Measurements from ENCODE around the gene DNLZ. TPM values are rescaled to one million over a fixed set of nuclear protein-coding genes. Genes with fewer than 3 reads are reported as not detected.
A peak's percentile ranks its signal among the peaks of the same experiment; 100 is the strongest.

Gene DNLZ
- total and polyA plus RNA-seq, 10 of the 15 experiments (the other 5 are each of a cell fraction or from before 2014, with no cell fraction given), result 0.66 to 29.7 (median 14.7) TPM; not detected in 1

DNA sequence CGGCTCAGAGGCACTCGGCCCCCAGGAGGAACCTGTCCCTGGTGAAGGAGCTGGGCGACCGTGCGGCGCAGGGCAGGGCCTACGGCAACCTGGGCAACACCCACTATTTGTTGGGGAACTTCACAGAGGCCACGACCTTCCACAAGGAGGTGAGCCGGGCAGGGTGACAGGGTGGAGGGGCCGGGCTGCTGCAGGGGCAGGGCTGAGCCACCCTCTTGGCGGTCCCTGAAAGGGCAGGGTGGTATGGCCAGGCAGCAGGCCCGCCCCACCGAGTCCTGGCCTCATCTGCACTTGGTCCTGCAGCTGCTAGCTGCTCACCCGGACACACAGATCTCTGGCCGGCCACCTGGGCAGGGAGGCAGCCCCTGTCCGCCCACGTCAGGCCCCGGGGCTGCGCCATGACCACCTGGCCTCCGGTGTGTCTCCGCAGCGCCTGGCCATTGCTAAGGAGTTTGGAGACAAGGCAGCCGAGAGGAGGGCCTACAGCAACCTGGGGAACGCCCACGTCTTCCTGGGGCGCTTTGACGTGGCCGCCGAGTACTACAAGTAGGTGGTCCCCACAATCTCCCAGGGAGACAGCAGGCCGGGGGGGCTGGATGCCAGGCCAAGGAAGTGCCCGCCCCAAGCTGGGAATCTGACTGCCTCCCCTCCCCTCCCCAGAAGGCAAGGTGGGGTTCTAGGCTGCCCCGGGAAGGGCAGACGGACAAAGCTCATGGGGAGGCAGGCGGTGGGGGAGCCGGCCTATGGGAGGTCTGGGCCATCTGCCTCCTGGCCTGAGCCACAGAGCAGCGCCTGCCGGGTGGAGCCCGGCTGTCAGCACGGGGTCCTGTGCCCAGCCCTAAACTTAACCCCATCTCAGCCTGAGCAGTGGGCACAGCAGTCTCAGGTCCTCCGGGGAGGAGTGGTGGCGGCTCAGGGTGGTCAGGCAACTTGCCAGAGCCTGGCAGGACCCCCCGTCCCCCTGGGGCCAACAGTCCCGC, 25.8 kb downstream of the DNLZ start:
- POLR2A ChIA-PET, result interaction anchor here (0.6 kb wide), 1 partner anchor 286 kb away, joined by 3 read pairs; no protein-coding TSS in a partner anchor
- no peak for FAIRE-seq

DNA sequence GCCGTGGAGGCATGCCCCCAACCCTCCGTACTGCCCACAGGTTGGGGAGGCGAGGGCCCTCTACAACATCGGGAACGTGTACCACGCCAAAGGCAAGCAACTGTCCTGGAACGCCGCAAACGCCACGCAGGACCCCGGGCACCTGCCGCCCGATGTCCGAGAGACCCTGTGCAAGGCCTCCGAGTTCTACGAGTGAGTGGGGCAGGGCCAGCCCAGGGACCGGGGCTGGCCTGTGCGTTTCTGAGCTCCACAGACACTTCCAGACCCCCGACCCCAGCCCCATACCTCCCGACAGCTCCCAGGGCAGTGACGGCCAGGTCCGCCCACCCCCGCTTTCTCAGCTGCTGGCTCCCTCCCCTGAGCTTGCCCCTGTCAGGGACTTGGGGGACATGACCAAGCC, 26.7 kb downstream of the DNLZ start:
- no peaks in the 10 kb centered on the region for H3K27me3 ChIP-seq (replicated peaks in 1 of 2; ENCODE audit: control insufficient read depth in 2 of 2, insufficient read depth in 2 of 2, low read length in 1 of 2)
- ChIA-PET CTCF (interaction anchor here (2.0 kb wide), 1 partner anchor 64 kb away, joined by 8 read pairs; no protein-coding TSS in a partner anchor), RAD21 (ENCODE audit: unreplicated experiment) (no interaction called here), POLR2A (interaction anchor here (0.6 kb wide), 1 partner anchor 285 kb away, joined by 3 read pairs; no protein-coding TSS in a partner anchor), SMC1A (ENCODE audit: uncharacterized antibody, unreplicated experiment) (no interaction called here)
- H3K9ac ChIP-seq (ENCODE audit: control insufficient read depth, insufficient read depth, low read length), result no peak overlapping the region
- in situ Hi-C loops (cut with MboI) (loop anchor here (5.0 kb wide), 1 partner anchor 60 kb away; no protein-coding TSS in a partner anchor), intact Hi-C loops (cut with micrococcal nuclease; ENCODE audit: unreplicated experiment) (no loop called here)
- no peaks in the 10 kb centered on the region for H4K20me1 ChIP-seq (ENCODE audit: control insufficient read depth, insufficient read depth)
- BruUV-seq (replicated peaks), result no TSS peak
- no peak overlapping the region for H3K27ac ChIP-seq (ENCODE audit: control insufficient read depth, insufficient read depth)
- H2AFZ ChIP-seq (ENCODE audit: control insufficient read depth, low read depth, low read length), result no peak overlapping the region
- no peak overlapping the region for H3K4me3 ChIP-seq
- H3K79me2 ChIP-seq (ENCODE audit: control insufficient read depth, insufficient read depth, low read length), result no peaks in the 10 kb centered on the region
- H3K4me1 ChIP-seq (ENCODE audit: control insufficient read depth, insufficient read depth, low read length), result no peaks in the 10 kb centered on the region
- no peak overlapping the region for H3K4me2 ChIP-seq (ENCODE audit: control insufficient read depth, insufficient read depth)
- ATAC-seq, result no peak
- no peak for DNase-seq (ENCODE audit: low read depth, low spot score)
- FAIRE-seq, result no peak
- WGBS (ENCODE audit: insufficient coverage, insufficient replicate concordance, low lambda C conversion rate, missing lambda C conversion rate), result 47% methylated on average over 19 of the region's 23 CpGs
- H3K9me3 ChIP-seq (replicated peaks; ENCODE audit: control insufficient read depth, insufficient read depth, low read length), result no peaks in the 10 kb centered on the region
- TF ChIP-seq NFYA (IDR thresholded peaks at IDR 0.05; ENCODE audit: borderline replicate concordance, low read depth, low read length) (no peak), MEF2A (IDR thresholded peaks at IDR 0.05; ENCODE audit: insufficient read depth, low read depth, low read length) (no peak), PAX8 (IDR thresholded peaks at IDR 0.05) (no peak), CHD4 (IDR thresholded peaks at IDR 0.05) (no peak), CREM (IDR thresholded peaks at IDR 0.05; ENCODE audit: low read depth) (no peak), PML (IDR thresholded peaks at IDR 0.05; ENCODE audit: low read length) (no peak)
- TF ChIP-seq, protein P1, sequence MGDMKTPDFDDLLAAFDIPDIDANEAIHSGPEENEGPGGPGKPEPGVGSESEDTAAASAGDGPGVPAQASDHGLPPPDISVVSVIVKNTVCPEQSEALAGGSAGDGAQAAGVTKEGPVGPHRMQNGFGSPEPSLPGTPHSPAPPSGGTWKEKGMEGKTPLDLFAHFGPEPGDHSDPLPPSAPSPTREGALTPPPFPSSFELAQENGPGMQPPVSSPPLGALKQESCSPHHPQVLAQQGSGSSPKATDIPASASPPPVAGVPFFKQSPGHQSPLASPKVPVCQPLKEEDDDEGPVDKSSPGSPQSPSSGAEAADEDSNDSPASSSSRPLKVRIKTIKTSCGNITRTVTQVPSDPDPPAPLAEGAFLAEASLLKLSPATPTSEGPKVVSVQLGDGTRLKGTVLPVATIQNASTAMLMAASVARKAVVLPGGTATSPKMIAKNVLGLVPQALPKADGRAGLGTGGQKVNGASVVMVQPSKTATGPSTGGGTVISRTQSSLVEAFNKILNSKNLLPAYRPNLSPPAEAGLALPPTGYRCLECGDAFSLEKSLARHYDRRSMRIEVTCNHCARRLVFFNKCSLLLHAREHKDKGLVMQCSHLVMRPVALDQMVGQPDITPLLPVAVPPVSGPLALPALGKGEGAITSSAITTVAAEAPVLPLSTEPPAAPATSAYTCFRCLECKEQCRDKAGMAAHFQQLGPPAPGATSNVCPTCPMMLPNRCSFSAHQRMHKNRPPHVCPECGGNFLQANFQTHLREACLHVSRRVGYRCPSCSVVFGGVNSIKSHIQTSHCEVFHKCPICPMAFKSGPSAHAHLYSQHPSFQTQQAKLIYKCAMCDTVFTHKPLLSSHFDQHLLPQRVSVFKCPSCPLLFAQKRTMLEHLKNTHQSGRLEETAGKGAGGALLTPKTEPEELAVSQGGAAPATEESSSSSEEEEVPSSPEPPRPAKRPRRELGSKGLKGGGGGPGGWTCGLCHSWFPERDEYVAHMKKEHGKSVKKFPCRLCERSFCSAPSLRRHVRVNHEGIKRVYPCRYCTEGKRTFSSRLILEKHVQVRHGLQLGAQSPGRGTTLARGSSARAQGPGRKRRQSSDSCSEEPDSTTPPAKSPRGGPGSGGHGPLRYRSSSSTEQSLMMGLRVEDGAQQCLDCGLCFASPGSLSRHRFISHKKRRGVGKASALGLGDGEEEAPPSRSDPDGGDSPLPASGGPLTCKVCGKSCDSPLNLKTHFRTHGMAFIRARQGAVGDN (IDR thresholded peaks at IDR 0.05), result no peak
- H3K36me3 ChIP-seq (ENCODE audit: control insufficient read depth in 2 of 2, insufficient read depth in 2 of 2, low read length in 1 of 2), result no peaks in the 10 kb centered on the region

More for the DNA sequence above, 25.8 kb downstream of the DNLZ start:
- ChIA-PET CTCF (interaction anchor here (1.1 to 2.0 kb wide), 2 partner anchors 15 to 63 kb away, joined by 3 to 8 read pairs; no protein-coding TSS in a partner anchor), SMC1A (ENCODE audit: uncharacterized antibody, unreplicated experiment) (no interaction called here), RAD21 (ENCODE audit: unreplicated experiment) (interaction anchor here (1.0 kb wide), 1 partner anchor 25 kb away, joined by 3 read pairs; no protein-coding TSS in a partner anchor)
- H3K9ac ChIP-seq (ENCODE audit: control insufficient read depth, insufficient read depth, low read length), result no peak overlapping the region
- H2AFZ ChIP-seq (ENCODE audit: control insufficient read depth, low read depth, low read length), result no peak overlapping the region
- no peaks in the 10 kb centered on the region for H3K27me3 ChIP-seq (replicated peaks in 1 of 2; ENCODE audit: control insufficient read depth in 2 of 2, insufficient read depth in 2 of 2, low read length in 1 of 2)
- no peak overlapping the region for H3K4me2 ChIP-seq (ENCODE audit: control insufficient read depth, insufficient read depth)
- TF ChIP-seq GATAD2B (conservative IDR thresholded peaks at IDR 0.05; ENCODE audit: low read depth), result no peak
- TF ChIP-seq TBL1XR1 (IDR thresholded peaks at IDR 0.05; ENCODE audit: low read depth, low read length), result no peak
- TF ChIP-seq EGR1 (IDR thresholded peaks at IDR 0.05; ENCODE audit: borderline replicate concordance in 1 of 2, low read depth in 2 of 2, low read length in 2 of 2), result 0 out of 3 replicates have a peak, but pooled peaks of 1 of the 2 experiments have one; percentile 3
- no peak for TF ChIP-seq CHD4 (IDR thresholded peaks at IDR 0.05)
- H3K27ac ChIP-seq (ENCODE audit: control insufficient read depth, insufficient read depth), result no peak overlapping the region
- H4K20me1 ChIP-seq (ENCODE audit: control insufficient read depth, insufficient read depth), result no peaks in the 10 kb centered on the region
- no TSS peak for BruUV-seq (replicated peaks)
- H3K9me3 ChIP-seq (replicated peaks; ENCODE audit: control insufficient read depth, insufficient read depth, low read length), result no peaks in the 10 kb centered on the region
- in situ Hi-C loops (cut with MboI) (loop anchor here (5.0 kb wide), 1 partner anchor 60 kb away; no protein-coding TSS in a partner anchor), intact Hi-C loops (cut with micrococcal nuclease; ENCODE audit: unreplicated experiment) (no loop called here)
- ATAC-seq (no peak), DNase-seq (ENCODE audit: low read depth, low spot score) (no peak)
- H3K4me3 ChIP-seq, result no peak overlapping the region
- WGBS (ENCODE audit: insufficient coverage, insufficient replicate concordance, low lambda C conversion rate, missing lambda C conversion rate), result 32% methylated on average over 41 of the region's 43 CpGs
- no peaks in the 10 kb centered on the region for H3K36me3 ChIP-seq (ENCODE audit: control insufficient read depth in 2 of 2, insufficient read depth in 2 of 2, low read length in 1 of 2)
- no peaks in the 10 kb centered on the region for H3K4me1 ChIP-seq (ENCODE audit: control insufficient read depth, insufficient read depth, low read length)
- H3K79me2 ChIP-seq (ENCODE audit: control insufficient read depth, insufficient read depth, low read length), result no peaks in the 10 kb centered on the region

Data from GM12878 (cell line).